DMS153 (cell line): Measurements from ENCODE around the gene GRM3.
"Not testable (repeated sequence)": the region's sequence is repeated elsewhere in the genome, so short reads cannot be mapped to it uniquely, and the experiment has no call there.

ENCODE experiments used
- DNase-seq: peaks from one replicate; lab custom pipeline; 2025; lab: John Stamatoyannopoulos, UW

GRM3 gene

DNA sequence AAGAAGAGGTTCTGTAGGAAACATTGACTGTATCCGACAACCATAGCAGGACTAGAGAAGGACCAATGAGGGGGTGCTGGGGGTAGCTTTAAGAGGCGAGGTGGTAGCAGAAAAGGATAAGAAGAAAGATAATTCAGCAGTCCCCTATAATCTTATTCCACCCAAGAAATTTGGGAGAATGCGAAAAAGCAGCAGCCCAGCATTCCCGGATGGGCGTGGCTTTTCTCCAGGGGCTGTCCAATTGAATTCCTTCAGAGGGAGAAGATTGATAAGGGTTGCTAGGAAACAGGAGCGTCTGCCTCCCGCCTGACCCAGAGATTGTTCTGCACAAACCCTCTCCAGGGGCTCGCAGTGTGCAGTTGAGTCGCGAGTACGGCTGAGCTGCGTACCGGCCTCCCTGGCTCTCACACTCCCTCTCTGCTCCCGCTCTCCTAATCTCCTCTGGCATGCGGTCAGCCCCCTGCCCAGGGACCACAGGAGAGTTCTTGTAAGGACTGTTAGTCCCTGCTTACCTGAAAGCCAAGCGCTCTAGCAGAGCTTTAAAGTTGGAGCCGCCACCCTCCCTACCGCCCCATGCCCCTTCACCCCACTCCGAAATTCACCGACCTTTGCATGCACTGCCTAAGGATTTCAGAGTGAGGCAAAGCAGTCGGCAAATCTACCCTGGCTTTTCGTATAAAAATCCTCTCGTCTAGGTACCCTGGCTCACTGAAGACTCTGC lies at the start of gene GRM3:
Gene GRM3 (plus strand): TSS at position 349 of the 721 bp plus-strand sequence. CDS start 121,237 bp downstream, outside the sequence.
- peak; percentile 25 for DNase-seq

GRCh38 chr7:86598311-86598710 lies 45.4 kb upstream of the GRM3 start:
- DNase-seq = no peak

GRCh38 chr7:86598721-86599120 lies 45.0 kb upstream of the GRM3 start:
- no peak for DNase-seq

- DNase-seq = no peak
These were observed 43.0 kb upstream of the GRM3 start for GRCh38 chr7:86600506-86601290.

DNA sequence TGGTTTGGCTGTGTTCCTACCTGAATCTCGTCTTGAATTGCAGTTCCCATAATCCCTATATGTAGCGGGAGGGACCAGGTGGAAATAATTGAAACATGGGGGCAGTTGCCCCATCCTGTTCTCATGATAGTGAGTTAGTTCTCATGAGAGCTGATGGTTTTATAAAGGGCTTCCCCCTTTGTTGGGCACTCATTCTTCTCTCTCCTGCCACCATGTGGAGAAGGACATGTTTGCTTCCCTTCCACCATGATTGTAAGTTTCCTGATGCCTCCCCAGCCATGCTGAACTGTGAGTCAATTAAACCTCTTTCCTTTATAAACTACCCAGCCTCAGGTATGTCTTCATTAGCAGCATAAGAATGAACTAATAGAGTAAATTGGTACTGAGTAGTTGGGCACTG lies 28.0 kb upstream of the GRM3 start:
- DNase-seq = not testable (repeated sequence)

- DNase-seq = no peak
These were observed 844 bp downstream of the GRM3 start for GRCh38 chr7:86644282-86645224.

DNA sequence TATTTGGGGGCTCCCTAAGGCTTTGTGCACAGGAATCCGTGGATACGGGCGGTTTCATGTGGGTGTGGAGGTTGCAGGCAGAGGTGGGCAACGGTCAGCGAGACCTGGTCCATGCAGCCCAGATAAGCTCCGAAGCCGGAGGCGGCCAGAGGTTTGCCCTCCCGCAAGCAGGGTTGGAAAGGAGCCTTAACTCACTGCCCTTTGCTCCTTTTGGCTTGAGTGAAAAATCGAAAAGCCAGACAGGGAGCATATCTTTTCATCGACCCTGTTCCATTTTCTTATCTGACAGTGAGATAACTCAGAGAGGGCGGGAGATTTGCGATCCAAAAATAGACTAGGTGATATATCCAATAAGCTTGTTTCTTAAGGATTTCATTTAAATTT lies 1.5 kb downstream of the GRM3 start:
- DNase-seq = no peak

DNA sequence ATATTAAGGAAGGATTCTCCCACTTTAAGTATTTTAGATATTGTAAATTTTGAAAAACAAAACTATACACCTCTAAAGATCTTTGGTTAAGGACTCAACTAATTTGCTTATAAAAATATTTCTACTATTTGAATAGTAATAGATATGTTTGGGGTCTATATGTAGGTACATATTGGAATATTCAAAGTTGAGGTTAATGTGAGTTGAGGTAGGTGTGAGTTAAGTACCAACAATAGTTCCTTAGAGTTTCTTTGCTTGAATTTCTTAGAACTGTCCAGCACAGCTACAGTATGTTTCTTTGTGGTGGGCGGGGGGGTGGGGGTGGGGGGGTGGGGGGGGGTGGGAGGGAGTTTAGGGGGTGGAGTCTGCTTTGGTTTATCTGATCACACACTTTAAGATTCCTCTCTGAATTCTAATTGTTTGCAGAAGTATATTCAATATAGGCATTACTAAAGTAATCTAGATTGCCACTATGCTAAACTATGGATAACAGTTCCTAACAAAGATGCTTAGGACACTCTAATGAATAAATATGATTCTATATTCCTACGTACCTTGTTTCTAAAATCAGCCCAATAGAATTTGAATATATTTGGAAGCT lies 2.1 kb downstream of the GRM3 start:
- DNase-seq = no peak

- DNase-seq = no peak
These were observed 3.8 kb downstream of the GRM3 start for GRCh38 chr7:86647385-86648094.

DNA sequence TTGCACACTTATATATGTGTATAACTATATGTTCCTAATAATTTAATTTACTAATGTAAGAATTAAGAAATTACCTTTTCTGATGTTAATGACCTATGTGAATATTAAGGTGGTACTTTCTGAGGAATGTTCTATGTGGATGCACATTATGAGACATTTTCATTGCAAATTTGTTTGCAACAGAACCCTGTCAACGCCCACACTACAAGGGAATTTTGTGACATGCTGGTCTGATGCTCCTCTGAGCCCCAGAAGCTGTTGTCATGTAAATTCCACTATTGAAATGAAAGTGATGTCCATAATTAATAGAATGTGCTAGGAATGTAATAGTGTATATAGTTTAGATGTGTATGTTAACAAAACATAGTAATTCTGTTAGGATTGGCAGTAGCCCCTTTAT lies 4.5 kb downstream of the GRM3 start:
- no peak for DNase-seq

DNA sequence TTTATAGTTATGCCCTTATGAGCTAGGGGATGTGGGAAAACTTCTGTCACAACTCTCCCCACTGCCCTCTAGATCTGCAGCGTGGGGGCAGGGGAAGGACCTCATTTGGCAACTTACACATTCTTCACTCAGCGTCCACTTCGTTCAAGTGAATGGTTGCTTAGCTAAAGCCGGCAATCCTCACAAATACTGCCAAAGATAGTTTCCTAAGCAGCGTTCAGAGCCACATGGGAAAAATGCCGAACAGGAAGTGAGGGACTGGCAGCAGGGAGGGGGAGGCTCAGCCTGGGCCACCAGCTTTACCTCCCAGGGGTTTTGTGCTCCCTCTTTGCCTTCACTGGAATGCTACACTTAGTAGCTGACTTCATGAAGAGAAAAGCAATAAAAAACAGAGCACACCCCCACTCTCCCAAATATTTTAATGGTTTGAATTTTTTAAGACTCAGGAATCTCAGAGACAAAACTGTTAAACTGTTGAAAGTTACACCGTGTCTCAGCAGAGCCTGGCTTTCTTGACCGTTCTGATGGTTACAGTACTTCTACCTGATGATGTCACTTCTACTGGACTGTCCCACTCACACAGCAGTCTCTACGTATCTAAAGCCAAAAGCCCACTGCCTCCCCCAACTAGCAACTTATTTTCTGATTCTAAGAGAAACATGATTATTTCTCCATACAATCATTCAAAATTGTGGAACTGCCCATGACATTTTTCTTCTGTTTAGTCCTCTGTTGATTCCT lies 10.4 kb downstream of the GRM3 start:
- DNase-seq = no peak

DNA sequence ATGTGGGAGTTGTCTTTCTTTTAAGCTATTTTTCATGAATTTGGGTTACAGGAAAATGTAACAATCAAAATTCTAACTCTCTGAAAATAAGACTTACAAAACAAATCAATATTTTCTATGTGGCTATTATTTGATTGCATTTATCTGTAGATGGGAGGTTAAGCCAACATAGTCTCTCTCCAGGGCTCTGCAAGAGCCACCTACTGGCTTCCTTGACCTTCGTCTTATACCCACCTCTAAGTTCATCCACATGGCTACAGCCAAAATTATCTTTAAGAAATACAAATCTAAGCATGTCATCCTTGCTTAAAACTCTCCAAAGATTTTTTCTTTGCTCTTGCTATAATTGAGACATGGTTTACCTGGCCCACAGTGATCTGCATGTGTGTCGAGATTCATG lies 14.2 kb downstream of the GRM3 start:
- no peak for DNase-seq

- DNase-seq = no peak
These were observed 17.3 kb downstream of the GRM3 start for GRCh38 chr7:86660950-86661462.

- DNase-seq = no peak
These were observed 20.8 kb downstream of the GRM3 start for GRCh38 chr7:86664486-86664885.

DNA sequence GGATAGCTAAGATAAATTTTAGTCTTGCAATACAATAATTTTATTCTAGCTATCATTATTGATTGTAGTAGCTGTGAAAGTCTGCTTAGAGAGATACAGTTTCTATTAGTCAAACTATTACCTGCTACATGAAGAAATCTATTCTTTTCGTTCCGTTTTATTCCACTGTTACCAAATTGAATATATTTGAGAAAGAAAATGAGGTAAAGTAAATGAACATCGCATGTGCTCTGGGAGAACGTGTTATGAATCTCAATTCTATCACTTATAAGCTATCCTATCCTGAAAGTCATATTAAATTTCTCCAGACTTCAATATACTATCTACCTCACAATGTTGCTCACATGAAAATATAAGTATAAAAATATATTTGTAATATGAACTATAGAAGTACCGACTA lies 21.3 kb downstream of the GRM3 start:
- no peak for DNase-seq

GRCh38 chr7:86665669-86666068 lies 22.0 kb downstream of the GRM3 start:
- no peak for DNase-seq

GRCh38 chr7:86667732-86668131 lies 24.0 kb downstream of the GRM3 start:
- peak; percentile 34 for DNase-seq

DNA sequence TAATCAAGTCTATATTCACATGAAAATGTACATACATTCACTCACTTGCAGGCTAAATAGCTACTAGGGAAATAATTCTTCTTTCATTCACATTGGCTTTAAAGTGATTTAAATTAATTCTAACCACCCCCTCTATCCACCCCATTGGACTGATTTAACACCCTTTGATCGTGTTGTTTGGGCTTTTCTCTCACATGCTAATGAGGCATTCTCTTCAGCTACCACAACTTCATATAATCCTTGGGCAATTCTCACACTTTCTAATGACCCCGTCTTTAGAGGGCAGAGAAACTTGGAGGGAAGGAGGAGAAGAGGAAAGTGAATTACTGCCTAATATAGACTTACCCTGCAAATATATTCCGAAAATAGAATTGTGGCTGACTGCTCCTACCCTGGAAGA lies 24.6 kb downstream of the GRM3 start:
- no peak for DNase-seq

DNA sequence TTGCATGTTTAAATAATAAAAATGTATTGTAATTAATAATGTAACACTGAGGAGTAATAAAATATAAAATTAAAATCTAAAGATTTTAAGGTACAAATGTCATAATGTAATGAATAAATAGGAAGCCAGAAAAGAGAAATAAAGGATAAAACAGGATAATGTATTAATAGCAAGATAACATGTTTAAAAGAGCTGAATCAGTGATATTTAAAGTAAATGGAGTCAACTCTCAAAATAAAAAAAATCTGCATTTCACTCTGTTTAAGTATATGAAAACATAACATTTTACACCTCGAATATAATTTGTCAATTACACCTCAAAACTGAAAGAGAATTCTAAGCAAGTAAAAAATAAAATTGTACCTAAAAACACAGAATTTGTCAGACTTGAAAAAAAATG lies 44.1 kb downstream of the GRM3 start:
- no peak for DNase-seq

DNA sequence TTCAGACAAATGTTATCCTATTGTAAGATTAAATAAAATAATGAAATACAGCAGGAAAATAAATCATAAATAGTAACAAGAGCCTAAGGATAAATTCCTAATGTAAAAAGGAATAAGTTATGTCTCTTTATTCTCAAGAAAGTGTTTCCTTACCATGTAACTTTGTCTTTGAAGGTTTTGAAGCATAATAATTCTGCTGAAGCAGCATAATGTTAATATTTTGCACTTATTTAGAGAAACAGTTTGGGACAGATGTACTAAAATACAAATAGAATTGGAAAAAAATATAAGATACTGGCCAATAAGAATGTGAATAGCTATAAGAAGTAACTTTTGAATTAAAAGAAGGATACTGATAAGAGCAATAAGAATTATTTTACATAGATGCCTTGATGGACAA lies 45.7 kb downstream of the GRM3 start:
- no peak for DNase-seq
